ENCODE data around the gene BSND.

BSND gene

GRCh38 chr1:55060133-55060999, 61.6 kb downstream of the BSND start:
- Histone ChIP-seq H4K20me1 (ENCODE audit: insufficient read depth, low read length) (no peaks in the 10 kb centered on the region), H3K9ac (ENCODE audit: low read length) (no peak overlapping the region), H3K27me3 (ENCODE audit: insufficient read depth, low read length) (no peaks in the 10 kb centered on the region), H3K79me2 (ENCODE audit: insufficient read depth, low read length) (no peaks in the 10 kb centered on the region), H3K4me3 (ENCODE audit: low read depth, low read length, poor library complexity, severe bottlenecking) (no peak overlapping the region), H3K9me3 (ENCODE audit: low read length) (no peaks in the 10 kb centered on the region), H3K4me2 (ENCODE audit: low read length) (no peak overlapping the region), H2AFZ (ENCODE audit: low read length) (no peak overlapping the region), H3K36me3 (ENCODE audit: insufficient read depth, low read length) (no peaks in the 10 kb centered on the region), H3F3A (ENCODE audit: insufficient read depth, low read length) (no peaks in the 10 kb centered on the region), H3K27ac (ENCODE audit: low read depth, low read length, poor library complexity, severe bottlenecking) (no peak overlapping the region), H3K9me2 (ENCODE audit: low read depth, low read length) (no peaks in the 10 kb centered on the region), H3K4me1 (ENCODE audit: insufficient read depth, low read length, severe bottlenecking) (peaks cover 6% of the 10 kb centered on the region)
- TF ChIP-seq EZH2 (IDR thresholded peaks at IDR 0.05; ENCODE audit: borderline replicate concordance, low read length), result no peak
- TF ChIP-seq, protein P1, sequence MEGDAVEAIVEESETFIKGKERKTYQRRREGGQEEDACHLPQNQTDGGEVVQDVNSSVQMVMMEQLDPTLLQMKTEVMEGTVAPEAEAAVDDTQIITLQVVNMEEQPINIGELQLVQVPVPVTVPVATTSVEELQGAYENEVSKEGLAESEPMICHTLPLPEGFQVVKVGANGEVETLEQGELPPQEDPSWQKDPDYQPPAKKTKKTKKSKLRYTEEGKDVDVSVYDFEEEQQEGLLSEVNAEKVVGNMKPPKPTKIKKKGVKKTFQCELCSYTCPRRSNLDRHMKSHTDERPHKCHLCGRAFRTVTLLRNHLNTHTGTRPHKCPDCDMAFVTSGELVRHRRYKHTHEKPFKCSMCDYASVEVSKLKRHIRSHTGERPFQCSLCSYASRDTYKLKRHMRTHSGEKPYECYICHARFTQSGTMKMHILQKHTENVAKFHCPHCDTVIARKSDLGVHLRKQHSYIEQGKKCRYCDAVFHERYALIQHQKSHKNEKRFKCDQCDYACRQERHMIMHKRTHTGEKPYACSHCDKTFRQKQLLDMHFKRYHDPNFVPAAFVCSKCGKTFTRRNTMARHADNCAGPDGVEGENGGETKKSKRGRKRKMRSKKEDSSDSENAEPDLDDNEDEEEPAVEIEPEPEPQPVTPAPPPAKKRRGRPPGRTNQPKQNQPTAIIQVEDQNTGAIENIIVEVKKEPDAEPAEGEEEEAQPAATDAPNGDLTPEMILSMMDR (IDR thresholded peaks at IDR 0.05; ENCODE audit: low read length), result no peak

DNA sequence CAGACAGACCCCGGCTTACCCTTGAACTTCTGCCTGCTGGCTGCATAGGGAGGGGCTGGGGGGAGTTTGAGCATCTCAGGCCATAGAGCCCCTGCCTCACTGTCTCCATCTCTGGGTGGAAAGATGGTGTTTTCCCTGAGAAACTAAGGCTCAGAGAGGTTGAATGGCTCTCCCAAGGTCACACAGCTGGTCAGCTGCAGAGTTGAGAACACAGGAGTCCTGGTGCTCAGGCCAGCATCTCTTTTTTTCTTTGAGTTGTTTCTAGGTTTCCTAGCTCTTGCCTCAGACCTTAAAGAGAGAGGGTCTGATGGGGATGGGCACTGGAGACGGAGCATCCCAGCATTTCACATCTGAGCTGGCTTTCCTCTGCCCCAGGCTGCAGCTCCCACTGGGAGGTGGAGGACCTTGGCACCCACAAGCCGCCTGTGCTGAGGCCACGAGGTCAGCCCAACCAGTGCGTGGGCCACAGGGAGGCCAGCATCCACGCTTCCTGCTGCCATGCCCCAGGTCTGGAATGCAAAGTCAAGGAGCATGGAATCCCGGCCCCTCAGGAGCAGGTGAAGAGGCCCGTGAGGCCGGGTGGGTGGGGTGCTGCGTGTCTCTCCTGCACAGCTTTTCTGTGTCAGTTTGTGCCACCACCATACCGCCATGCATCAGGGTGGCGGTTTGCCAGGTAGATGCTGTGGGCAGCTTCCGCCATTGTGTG, 62.4 kb downstream of the BSND start:
- no peak overlapping the region for H3K27ac ChIP-seq (ENCODE audit: low read depth, low read length, poor library complexity, severe bottlenecking)
- no peaks in the 10 kb centered on the region for H3K9me3 ChIP-seq (ENCODE audit: low read length)
- TF ChIP-seq, protein P1 (IDR thresholded peaks at IDR 0.05; ENCODE audit: low read length), result no peak
- no peak for TF ChIP-seq EZH2 (IDR thresholded peaks at IDR 0.05; ENCODE audit: borderline replicate concordance, low read length)
- no peak overlapping the region for H3K4me2 ChIP-seq (ENCODE audit: low read length)
- no peak overlapping the region for H2AFZ ChIP-seq (ENCODE audit: low read length)
- H3K9ac ChIP-seq (ENCODE audit: low read length), result no peak overlapping the region
- no peaks in the 10 kb centered on the region for H3K27me3 ChIP-seq (ENCODE audit: insufficient read depth, low read length)
- peaks cover 6% of the 10 kb centered on the region for H3K4me1 ChIP-seq (ENCODE audit: insufficient read depth, low read length, severe bottlenecking)
- no peaks in the 10 kb centered on the region for H3K36me3 ChIP-seq (ENCODE audit: insufficient read depth, low read length)
- no peaks in the 10 kb centered on the region for H4K20me1 ChIP-seq (ENCODE audit: insufficient read depth, low read length)
- no peak overlapping the region for H3K4me3 ChIP-seq (ENCODE audit: low read depth, low read length, poor library complexity, severe bottlenecking)
- H3K9me2 ChIP-seq (ENCODE audit: low read depth, low read length), result no peaks in the 10 kb centered on the region
- no peaks in the 10 kb centered on the region for H3K79me2 ChIP-seq (ENCODE audit: insufficient read depth, low read length)
- H3F3A ChIP-seq (ENCODE audit: insufficient read depth, low read length), result no peaks in the 10 kb centered on the region
